Right lung (tissue), 10 donors: ENCODE data around the gene ILF2. TPM values are rescaled to one million over a fixed set of nuclear protein-coding genes. Genes with fewer than 3 reads are reported as not detected.
"Not testable (repeated sequence)": the region's sequence is repeated elsewhere in the genome, so short reads cannot be mapped to it uniquely, and the experiment has no call there.

Source experiments
- DNase-seq, 2 donors: peaks; one replicate each; pipeline ENCODE4 v3.0.0-alpha.2; 2013
- long read RNA-seq, 8 donors: transcript quantifications; one replicate each; lab custom pipeline, GENCODE V29; 2026
- polyA plus RNA-seq, 5 donors: library from polyadenylated mRNA; unstranded; fragments of 120-200 nt; gene quantifications; one replicate each; pipeline versions ENCODE4 v1.2.1 to v1.2.3, GENCODE V29; 2013; ENCODE audit warnings: inconsistent platforms in 1 of 5, low replicate concordance in 1 of 5; ENCODE audit not compliant: insufficient read length in 5 of 5, insufficient read depth in 1 of 5

The ILF2 gene
- 100 to 1,000 TPM; 245 to 312 (median 264) TPM for polyA plus RNA-seq
- long read RNA-seq, donor 1, transcript ILF2-201 (14 exons, 1,659 nt), result major isoform, 84 of 364 reads
- long read RNA-seq, donor 1, partial matches to known transcripts, result 202 of 364 reads
- long read RNA-seq, donor 1, other reads (novel, unspliced or antisense), result 76 of 364 reads
- long read RNA-seq, donor 2, transcript ILF2-201 (14 exons, 1,659 nt), result major isoform, 62 of 91 reads
- long read RNA-seq, donor 2, partial matches to known transcripts, result 28 of 91 reads
- long read RNA-seq, donor 2, other reads (novel, unspliced or antisense), result 0 of 91 reads
- long read RNA-seq, donor 3, transcript ILF2-201 (14 exons, 1,659 nt), result major isoform, 66 of 139 reads
- long read RNA-seq, donor 3, partial matches to known transcripts, result 72 of 139 reads
- long read RNA-seq, donor 3, other reads (novel, unspliced or antisense), result 0 of 139 reads
- long read RNA-seq, donor 4, transcript ILF2-201 (14 exons, 1,659 nt), result major isoform, 42 of 110 reads
- long read RNA-seq, donor 4, partial matches to known transcripts, result 67 of 110 reads
- long read RNA-seq, donor 4, other reads (novel, unspliced or antisense), result 0 of 110 reads
- long read RNA-seq, donor 5, transcript ILF2-201 (14 exons, 1,659 nt), result major isoform, 115 of 255 reads
- long read RNA-seq, donor 5, partial matches to known transcripts, result 131 of 255 reads
- long read RNA-seq, donor 5, other reads (novel, unspliced or antisense), result 8 of 255 reads
- long read RNA-seq, donor 6, transcript ILF2-201 (14 exons, 1,659 nt), result major isoform, 75 of 218 reads
- long read RNA-seq, donor 6, partial matches to known transcripts, result 142 of 218 reads
- long read RNA-seq, donor 6, other reads (novel, unspliced or antisense), result 0 of 218 reads
- long read RNA-seq, donor 7, transcript ILF2-201 (14 exons, 1,659 nt), result major isoform, 55 of 94 reads
- long read RNA-seq, donor 7, partial matches to known transcripts, result 39 of 94 reads
- long read RNA-seq, donor 7, other reads (novel, unspliced or antisense), result 0 of 94 reads
- long read RNA-seq, donor 8, transcript ILF2-201 (14 exons, 1,659 nt), result major isoform, 41 of 57 reads
- long read RNA-seq, donor 8, partial matches to known transcripts, result 16 of 57 reads
- long read RNA-seq, donor 8, other reads (novel, unspliced or antisense), result 0 of 57 reads

- peak; percentile 98 to 99 for DNase-seq
Observed at GRCh38 chr1:153670859-153671627, at the start of gene ILF2. Gene ILF2 (minus strand): TSS chr1:153670993. CDS start chr1:153670922, 71 bp downstream.

- no peak for DNase-seq
Observed at GRCh38 chr1:153717330-153717729, 46.5 kb upstream of the ILF2 start.

- not testable (repeated sequence) for DNase-seq
Observed at GRCh38 chr1:153716211-153716610, 45.4 kb upstream of the ILF2 start.

DNA sequence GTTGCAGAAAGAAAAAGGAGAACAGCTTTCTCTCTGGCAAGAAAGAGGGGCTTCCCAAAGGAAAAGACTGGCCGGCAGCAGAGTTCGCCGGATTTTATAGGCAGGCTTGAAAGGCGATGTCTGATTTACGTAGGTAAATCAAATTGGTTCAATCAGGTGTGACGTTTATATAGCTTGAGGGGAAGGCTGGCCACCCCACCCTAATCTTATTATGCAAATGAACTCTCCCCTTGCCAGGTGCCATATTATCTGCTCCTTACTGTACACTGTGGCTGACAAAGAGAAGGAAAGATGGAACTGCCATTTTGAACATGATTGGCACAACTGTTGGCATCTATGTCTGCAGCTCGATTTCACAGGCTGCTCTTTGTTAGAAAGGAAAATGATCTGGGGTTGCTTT lies 40.2 kb upstream of the ILF2 start:
- DNase-seq, result no peak

GRCh38 chr1:153705484-153705883 lies 34.7 kb upstream of the ILF2 start:
- DNase-seq, result no peak

GRCh38 chr1:153699768-153700167 lies 29.0 kb upstream of the ILF2 start:
- DNase-seq, result no peak

DNA sequence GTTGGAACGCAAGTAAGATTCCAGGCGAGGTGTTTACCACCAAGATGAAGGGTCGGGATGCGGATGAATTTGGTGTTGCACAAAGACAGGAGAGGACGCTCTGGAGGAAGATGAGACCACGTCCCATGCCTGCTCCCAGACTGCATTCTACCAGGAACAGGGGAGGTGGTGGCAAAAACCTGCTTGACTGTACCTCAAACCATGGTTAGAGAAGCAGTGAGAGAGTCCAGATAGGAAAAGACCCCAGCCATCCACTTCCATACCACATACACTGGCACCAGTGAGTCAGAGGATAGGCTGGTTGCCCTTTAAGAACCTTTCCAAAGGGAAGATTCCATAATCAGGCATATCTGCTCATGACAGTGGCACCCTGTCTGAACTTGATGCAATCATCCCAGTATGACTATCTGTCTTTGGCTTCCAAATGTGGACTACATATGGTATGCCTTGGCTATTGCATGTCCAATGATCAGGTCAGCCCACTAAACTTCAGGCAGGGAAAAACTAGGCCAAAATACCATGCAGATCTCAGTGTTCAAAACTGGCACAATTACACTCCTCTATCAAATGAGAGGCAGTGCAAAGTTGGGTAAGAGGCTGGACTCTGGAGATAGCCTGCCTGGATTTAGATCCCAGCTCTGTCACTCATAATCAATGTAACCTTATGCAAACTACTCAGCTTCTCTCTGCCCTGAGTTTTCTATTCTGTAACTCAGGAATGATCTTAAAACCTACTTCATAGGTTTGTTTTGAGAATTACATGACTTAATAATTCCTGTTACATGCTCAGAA lies 28.3 kb upstream of the ILF2 start:
- DNase-seq, result no peak

- DNase-seq, result peak in 1 of 2 donors; percentile 45
Observed at GRCh38 chr1:153698020-153698922, 27.5 kb upstream of the ILF2 start.

- DNase-seq, result no peak
Observed at GRCh38 chr1:153697191-153698019, 26.6 kb upstream of the ILF2 start.

DNA sequence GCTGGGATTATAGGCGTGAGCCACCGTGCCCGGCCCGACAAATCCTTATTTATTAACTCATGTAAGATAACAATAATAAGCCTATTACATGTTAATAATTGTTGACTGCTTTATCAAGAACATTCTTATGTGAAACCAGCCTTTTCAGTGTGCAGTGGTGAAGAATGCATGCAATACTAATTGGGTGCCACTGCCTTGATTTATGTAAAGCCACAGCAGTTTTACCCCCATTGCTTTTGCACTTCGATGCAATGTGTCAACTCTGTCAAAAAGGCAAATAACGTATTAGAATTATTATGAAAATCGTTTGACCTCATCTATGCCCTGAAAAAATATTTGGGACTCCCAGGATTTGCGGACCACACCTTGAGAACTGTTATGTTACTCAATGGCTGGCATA lies 25.9 kb upstream of the ILF2 start:
- no peak for DNase-seq

DNA sequence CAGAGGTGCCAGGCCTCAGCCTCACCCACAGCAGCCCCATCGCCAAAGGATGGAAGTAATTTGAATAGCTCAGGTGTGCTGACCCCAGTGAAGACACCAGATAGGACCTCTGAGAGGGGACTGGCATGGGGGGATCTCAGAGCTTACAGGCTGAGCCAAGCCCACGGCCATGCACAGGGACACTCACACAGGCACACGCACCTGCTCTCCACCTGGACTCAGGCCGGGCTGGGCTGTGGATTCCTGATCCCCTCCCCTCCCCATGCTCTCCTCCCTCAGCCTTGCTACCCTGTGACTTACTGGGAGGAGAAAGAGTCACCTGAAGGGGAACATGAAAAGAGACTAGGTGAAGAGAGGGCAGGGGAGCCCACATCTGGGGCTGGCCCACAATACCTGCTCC lies 22.7 kb upstream of the ILF2 start:
- no peak for DNase-seq

DNA sequence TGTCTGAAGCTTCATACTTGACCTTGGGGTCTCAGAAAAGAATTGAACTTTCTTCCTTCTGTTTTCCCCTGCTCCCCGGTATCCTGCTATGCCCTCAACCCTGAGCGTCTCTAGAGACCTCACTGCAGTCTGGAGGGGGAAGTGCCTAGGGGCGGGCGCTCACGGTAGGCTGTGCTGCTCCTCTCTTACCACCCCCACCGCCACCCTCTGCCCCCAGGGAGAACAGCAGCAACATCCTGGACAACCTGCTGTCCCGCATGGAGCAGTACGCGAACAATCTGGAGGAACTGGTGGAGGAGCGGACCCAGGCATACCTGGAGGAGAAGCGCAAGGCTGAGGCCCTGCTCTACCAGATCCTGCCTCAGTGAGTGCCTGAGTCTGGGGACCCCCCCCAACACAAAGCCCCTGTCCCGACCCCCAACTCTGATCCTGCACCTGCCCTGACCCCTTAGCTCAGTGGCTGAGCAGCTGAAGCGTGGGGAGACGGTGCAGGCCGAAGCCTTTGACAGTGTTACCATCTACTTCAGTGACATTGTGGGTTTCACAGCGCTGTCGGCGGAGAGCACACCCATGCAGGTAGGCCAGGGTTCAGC lies 18.0 kb upstream of the ILF2 start:
- DNase-seq, result no peak

DNA sequence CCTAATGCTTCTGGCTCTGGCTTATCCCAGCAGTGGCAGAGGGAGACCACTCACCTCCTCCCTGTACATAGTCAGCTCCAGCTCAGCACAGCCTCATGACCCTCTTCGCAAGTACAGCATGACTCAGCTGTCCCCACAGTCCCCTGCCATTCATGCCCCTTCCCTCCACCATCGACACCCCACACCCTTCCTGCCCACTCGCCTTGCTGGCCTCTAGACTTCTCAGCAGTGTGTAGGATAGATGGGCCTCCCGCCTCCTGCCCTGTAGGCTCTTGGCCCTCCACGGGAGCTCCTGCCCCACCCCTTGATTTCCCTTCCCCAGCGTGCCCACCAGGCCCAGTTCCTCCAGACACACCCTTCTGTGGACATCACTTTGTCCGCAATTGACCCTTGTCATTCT lies 17.5 kb upstream of the ILF2 start:
- no peak for DNase-seq

DNA sequence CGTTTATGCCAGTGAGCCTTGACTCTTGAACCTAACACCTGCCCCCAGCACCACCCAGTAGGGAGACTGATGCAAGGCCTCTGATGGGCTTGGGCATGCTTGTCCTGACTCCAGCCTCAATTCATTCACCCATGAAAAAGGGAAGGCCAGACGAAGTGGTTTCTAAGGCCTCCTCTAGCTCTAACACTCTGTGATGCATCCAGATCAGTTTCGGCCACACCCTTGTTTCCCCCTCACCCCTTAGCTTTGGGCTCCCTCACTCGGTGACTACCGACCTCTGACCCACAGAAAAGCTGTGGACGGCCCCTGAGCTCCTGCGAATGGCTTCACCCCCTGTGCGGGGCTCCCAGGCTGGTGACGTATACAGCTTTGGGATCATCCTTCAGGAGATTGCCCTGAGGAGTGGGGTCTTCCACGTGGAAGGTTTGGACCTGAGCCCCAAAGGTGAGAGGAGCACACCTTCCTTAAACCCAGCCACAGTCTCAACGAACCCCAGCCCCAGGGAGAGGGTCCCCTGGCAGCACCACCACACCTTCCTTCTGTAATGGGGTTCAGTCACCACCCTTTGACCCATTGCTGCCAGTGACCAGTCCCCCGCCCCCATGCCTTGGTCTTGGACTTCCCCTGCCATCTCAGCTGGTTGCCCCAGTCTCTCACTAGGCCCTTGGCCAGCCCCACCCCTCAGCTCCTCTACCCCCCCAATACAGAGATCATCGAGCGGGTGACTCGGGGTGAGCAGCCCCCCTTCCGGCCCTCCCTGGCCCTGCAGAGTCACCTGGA lies 16.7 kb upstream of the ILF2 start:
- no peak for DNase-seq

DNA sequence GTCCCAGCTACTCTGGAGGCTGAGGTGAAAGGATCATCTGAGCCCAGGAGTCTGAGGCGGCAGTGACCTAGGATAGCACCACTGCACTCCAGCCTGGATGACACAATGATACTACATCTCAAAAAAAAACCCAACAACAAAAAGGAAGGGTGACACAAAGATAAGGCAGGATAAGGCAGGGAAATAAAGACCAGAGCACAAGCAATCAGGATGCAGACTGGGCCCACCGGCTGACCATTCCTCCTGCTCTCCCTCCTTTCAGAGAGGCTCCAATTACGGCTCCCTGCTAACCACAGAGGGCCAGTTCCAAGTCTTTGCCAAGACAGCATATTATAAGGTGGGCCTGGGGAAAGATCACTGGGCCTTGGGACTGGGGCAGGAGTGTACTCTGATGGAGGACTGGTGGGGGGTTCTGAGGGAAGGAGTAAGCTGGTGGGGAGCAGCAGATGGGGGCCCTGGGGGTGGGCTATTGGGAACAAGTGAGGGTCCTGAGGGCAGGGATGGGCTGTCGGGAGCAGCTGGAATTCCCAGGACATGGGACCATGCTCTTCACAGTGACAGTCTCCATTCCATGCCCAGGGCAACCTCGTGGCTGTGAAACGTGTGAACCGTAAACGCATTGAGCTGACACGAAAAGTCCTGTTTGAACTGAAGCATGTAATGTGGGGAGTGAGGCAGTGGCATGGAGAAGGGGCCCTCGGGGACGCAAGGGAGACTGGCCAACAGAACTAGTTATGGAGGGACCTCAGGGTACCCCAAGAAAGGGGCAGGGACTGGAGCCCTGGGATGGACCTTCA lies 14.9 kb upstream of the ILF2 start:
- no peak for DNase-seq

DNA sequence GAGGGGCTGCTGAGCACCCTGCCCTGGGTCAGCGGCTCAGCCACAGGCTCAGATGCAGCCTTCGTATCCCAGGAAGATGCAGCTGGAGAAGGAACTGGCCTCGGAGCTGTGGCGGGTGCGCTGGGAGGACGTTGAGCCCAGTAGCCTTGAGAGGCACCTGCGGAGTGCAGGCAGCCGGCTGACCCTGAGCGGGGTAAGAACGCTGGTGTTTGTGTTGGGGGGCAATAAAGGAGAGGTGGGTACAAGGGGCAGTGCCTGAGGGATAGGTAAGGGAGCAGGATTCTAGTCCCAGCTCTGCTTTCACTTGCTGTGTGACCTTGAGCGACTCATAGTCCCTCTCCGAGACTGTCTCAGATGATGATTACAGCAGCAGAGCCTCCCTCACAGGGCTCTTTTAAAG lies 14.1 kb upstream of the ILF2 start:
- no peak for DNase-seq
